Tibial artery (tissue), 4 donors: ENCODE results near the gene NPS.

Experiments used
- DNase-seq, 2 donors: peaks; one replicate each; pipeline ENCODE4 v3.0.0-alpha.2; 2019
- H3K27ac ChIP-seq, 2 donors: fragments of 200-600 bp; sonication (generic) in 1 of 2; 1 replicate in 1 of 2; 2 replicates in 1 of 2; pipeline ENCODE4 v1.5.1; 2018 to 2019; ENCODE audit warnings: mild to moderate bottlenecking in 1 of 2
- H3K27me3 ChIP-seq, 2 donors: fragments of 200-600 bp; sonication (generic) in 1 of 2; one replicate each; pipeline versions ENCODE4 v1.5.1 to v1.6.0; 2016 to 2019
- H3K36me3 ChIP-seq, 3 donors: fragments of 200-600 bp; sonication (generic) in 2 of 3; one replicate each; pipeline ENCODE4 v1.5.1; 2016 to 2019; ENCODE audit warnings: mild to moderate bottlenecking in 2 of 3
- H3K4me1 ChIP-seq, 4 donors: fragments of 200-600 bp; sonication (generic) in 2 of 4; 1 replicate in 3 of 4; 2 replicates in 1 of 4; pipeline ENCODE4 v1.5.1; 2016 to 2019
- H3K4me3 ChIP-seq, 2 donors: fragments of 200-600 bp; sonication (generic) in 1 of 2; 1 replicate in 1 of 2; 2 replicates in 1 of 2; pipeline ENCODE4 v1.5.1; 2018 to 2019; ENCODE audit warnings: mild to moderate bottlenecking in 2 of 2
- H3K9me3 ChIP-seq, 3 donors: fragments of 200-600 bp; sonication (generic) in 1 of 3; one replicate each; pipeline ENCODE4 v1.5.1; 2016 to 2019
- intact Hi-C: fragments of 100-400 bp; cut with DNase I; formaldehyde crosslinking; loops from one replicate; pipeline ENCODE4 v1.15.0; 2023; ENCODE audit warnings: low total_unique reads
- TF ChIP-seq, protein P1 (sequence below), 2 experiments: fragments of 200-600 bp in 1 of 2; fragments of 450-650 bp in 1 of 2; IDR thresholded peaks; one replicate each; pipeline ENCODE4 v1.5.1; 2017 to 2019; ENCODE audit warnings: antibody characterized with exemption in 2 of 2, mild to moderate bottlenecking in 1 of 2, moderate library complexity in 1 of 2

NPS gene

DNA sequence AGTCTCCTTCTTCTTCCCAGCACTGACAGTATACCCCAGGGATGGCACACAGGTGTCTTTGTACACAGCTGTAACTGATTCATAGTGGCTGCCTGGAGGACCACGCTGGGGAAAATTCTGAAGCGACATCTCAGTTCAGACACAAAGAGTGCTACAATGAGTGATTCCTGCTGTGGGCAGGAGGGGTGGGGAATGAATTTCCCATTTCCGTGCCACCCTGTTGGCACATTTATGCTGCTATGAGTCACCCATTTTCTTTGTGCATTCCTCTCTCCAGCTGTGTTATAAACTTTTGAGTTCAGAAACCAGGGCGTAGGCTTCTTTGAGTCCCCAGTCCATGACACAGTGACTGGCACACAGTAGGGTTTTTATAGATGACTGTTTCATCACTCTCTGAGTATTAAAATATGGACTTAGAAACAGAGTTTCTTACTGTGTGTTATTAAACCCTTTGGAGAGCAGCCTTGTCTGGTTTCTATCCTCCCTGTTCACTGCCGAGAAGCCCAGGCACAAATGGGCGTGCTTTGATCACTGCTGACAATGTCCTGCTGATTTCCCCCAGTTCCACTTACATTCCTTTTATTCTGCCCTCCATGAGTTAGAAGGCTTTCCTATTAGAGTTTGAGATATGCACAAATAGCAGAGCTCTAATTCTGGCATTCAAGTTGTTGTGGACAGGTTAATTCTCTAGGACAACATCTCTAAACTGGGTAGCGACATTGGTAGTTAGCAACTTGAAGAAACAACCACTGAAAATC lies 24.0 kb upstream of the NPS start:
- no peak for DNase-seq
- TF ChIP-seq, protein P1, sequence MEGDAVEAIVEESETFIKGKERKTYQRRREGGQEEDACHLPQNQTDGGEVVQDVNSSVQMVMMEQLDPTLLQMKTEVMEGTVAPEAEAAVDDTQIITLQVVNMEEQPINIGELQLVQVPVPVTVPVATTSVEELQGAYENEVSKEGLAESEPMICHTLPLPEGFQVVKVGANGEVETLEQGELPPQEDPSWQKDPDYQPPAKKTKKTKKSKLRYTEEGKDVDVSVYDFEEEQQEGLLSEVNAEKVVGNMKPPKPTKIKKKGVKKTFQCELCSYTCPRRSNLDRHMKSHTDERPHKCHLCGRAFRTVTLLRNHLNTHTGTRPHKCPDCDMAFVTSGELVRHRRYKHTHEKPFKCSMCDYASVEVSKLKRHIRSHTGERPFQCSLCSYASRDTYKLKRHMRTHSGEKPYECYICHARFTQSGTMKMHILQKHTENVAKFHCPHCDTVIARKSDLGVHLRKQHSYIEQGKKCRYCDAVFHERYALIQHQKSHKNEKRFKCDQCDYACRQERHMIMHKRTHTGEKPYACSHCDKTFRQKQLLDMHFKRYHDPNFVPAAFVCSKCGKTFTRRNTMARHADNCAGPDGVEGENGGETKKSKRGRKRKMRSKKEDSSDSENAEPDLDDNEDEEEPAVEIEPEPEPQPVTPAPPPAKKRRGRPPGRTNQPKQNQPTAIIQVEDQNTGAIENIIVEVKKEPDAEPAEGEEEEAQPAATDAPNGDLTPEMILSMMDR (IDR thresholded peaks at IDR 0.05): no peak
- Histone ChIP-seq H3K36me3 (no peaks in the 10 kb centered on the region), H3K4me1 (no peaks in the 10 kb centered on the region), H3K27ac (no peak overlapping the region), H3K4me3 (no peak overlapping the region), H3K9me3 (no peaks in the 10 kb centered on the region), H3K27me3 (peaks cover 0 to 5% of the 10 kb centered on the region in 2 donors)
- intact Hi-C loops: no loop called here

DNA sequence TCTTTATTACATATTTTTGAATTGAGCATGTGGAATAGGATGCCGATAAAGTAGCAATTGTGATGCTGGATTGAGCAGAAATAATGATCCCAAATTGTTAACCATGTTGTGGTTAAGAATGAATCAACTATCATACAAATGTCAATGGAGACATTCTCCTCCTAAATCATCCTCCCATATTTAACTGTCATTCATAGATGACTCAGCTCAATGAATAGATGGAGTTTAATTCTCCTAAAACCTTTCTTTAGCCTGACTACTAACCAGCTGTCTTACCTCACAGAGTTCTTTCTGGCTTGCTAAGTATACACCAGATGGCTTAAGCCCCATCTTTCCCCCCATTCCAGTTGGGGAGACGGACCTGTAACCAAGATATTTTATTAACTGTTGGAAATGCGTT lies 23.4 kb upstream of the NPS start:
- Histone ChIP-seq H3K9me3 (no peaks in the 10 kb centered on the region), H3K4me1 (no peaks in the 10 kb centered on the region), H3K27me3 (peaks cover 0 to 3% of the 10 kb centered on the region in 2 donors), H3K4me3 (no peak overlapping the region), H3K27ac (no peak overlapping the region), H3K36me3 (no peaks in the 10 kb centered on the region)
- intact Hi-C loops: no loop called here
- TF ChIP-seq, protein P1 (IDR thresholded peaks at IDR 0.05): no peak
- no peak for DNase-seq

DNA sequence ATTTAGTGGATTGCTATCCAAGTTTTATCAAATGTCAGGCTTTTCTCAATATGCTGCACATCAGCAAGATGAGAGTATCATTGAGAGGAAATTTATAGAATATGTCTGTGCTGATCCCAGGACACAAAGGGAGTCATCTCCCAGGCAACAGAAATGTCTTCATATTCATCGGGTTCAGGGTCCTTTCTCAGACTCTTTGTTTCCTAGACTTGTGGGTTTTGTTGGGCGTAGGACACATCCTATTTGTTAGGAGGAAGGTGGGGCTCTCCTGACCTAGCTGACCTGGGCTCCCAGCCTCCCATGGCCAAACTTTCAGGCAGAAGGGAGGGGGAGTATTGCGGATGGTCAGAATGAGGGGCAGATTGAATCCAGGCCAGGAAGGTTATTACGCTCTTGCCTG lies 22.9 kb upstream of the NPS start:
- Histone ChIP-seq H3K4me3 (no peak overlapping the region), H3K4me1 (no peaks in the 10 kb centered on the region), H3K9me3 (no peaks in the 10 kb centered on the region), H3K27ac (no peak overlapping the region), H3K36me3 (no peaks in the 10 kb centered on the region), H3K27me3 (peaks cover 0 to 2% of the 10 kb centered on the region in 2 donors)
- TF ChIP-seq, protein P1 (IDR thresholded peaks at IDR 0.05): no peak
- intact Hi-C loops: no loop called here
- no peak for DNase-seq

- intact Hi-C loops: no loop called here
- Histone ChIP-seq H3K9me3 (no peaks in the 10 kb centered on the region), H3K36me3 (no peaks in the 10 kb centered on the region), H3K4me1 (no peaks in the 10 kb centered on the region), H3K27me3 (peaks cover 0 to 2% of the 10 kb centered on the region in 2 donors), H3K4me3 (no peak overlapping the region), H3K27ac (no peak overlapping the region)
- no peak for DNase-seq
- TF ChIP-seq, protein P1 (IDR thresholded peaks at IDR 0.05): no peak
Measured at GRCh38 chr10:127527320-127527719, 21.8 kb upstream of the NPS start.

DNA sequence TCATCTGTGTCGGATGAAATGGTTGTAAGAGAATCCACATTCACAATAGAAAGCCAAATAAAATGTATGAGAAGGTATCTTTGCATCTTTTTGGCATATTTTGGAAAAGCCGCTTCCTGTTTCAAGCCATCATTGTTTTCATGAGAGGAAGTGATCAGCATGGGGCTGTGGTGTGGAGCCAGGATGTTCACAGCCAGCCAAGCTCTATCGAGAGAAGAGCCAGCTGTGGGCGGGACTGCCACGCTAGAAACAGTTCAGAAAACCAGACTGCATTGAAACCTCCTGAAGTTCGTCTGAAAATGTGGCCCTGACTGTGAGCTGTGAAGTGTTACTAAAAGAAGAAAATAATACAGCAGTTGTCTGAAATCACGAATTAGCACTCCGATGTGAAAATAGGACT lies 21.2 kb upstream of the NPS start:
- TF ChIP-seq, protein P1 (IDR thresholded peaks at IDR 0.05): no peak
- no peaks in the 10 kb centered on the region for H3K4me1 ChIP-seq
- H3K9me3 ChIP-seq: no peaks in the 10 kb centered on the region
- no peak overlapping the region for H3K27ac ChIP-seq
- no peaks in the 10 kb centered on the region for H3K36me3 ChIP-seq
- intact Hi-C loops: no loop called here
- H3K4me3 ChIP-seq: no peak overlapping the region
- DNase-seq: no peak
- peaks cover 0 to 2% of the 10 kb centered on the region in 2 donors for H3K27me3 ChIP-seq
